Measurements from ENCODE around the gene NBAS. TPM values are rescaled to one million over a fixed set of nuclear protein-coding genes. Genes with fewer than 3 reads are reported as not detected.
"Not testable (repeated sequence)": the region's sequence is repeated elsewhere in the genome, so short reads cannot be mapped to it uniquely, and the experiment has no call there.

Gene NBAS
- total RNA-seq, 4 donors from 2014 or later: 22.8 to 32.0 (median 23.7) TPM

GRCh38 chr2:15445891-15446562 is 115.1 kb downstream of the NBAS start:
- intact Hi-C loops (cut with DNase I): no loop called here
- Histone ChIP-seq H3K4me1 (no peaks in the 10 kb centered on the region), H3K9me3 (no peaks in the 10 kb centered on the region), H3K27me3 (no peaks in the 10 kb centered on the region), H3K4me3 (no peak overlapping the region), H3K36me3 (peaks cover 0 to 15% (median 0%) of the 10 kb centered on the region in 3 donors), H3K27ac (no peak overlapping the region)
- TF ChIP-seq POLR2A (IDR thresholded peaks at IDR 0.05) (no peak), CTCF (IDR thresholded peaks at IDR 0.05) (no peak)
- no peak for DNase-seq
- WGBS, 2 donors: 87 to 97% methylated on average over 2 of the region's 2 CpGs

- H3K4me3 ChIP-seq; intact Hi-C loops (cut with DNase I); H3K27ac ChIP-seq; DNase-seq; H3K4me1 ChIP-seq; H3K9me3 ChIP-seq; H3K27me3 ChIP-seq; H3K36me3 ChIP-seq: not testable (repeated sequence)
- WGBS, 2 donors: 86 to 96% methylated on average over 8 to 17 of the region's 22 CpGs
These were observed 121.2 kb downstream of the NBAS start for GRCh38 chr2:15439768-15440524.

- intact Hi-C loops (cut with DNase I); DNase-seq: not testable (repeated sequence)
These were observed 121.8 kb downstream of the NBAS start for GRCh38 chr2:15439366-15439765.

GRCh38 chr2:15436195-15436594 is 124.9 kb downstream of the NBAS start:
- H3K27me3 ChIP-seq: no peaks in the 10 kb centered on the region
- WGBS, 2 donors: 93 to 94% methylated on average over 2 of the region's 2 CpGs
- H3K4me3 ChIP-seq: no peak overlapping the region
- H3K9me3 ChIP-seq: no peaks in the 10 kb centered on the region
- intact Hi-C loops (cut with DNase I): no loop called here
- H3K36me3 ChIP-seq: peaks cover 0 to 7% (median 0%) of the 10 kb centered on the region in 3 donors
- TF ChIP-seq CTCF (IDR thresholded peaks at IDR 0.05) (no peak), POLR2A (IDR thresholded peaks at IDR 0.05) (no peak)
- H3K27ac ChIP-seq: no peak overlapping the region
- no peak for DNase-seq
- no peaks in the 10 kb centered on the region for H3K4me1 ChIP-seq

More at GRCh38 chr2:15439366-15439765, 121.8 kb downstream of the NBAS start:
- H3K36me3 ChIP-seq, H3K9me3 ChIP-seq, H3K4me1 ChIP-seq, H3K27ac ChIP-seq, H3K27me3 ChIP-seq, H3K4me3 ChIP-seq: not testable (repeated sequence)
- 94 to 96% methylated on average over 9 to 10 of the region's 10 CpGs for WGBS, 2 donors

GRCh38 chr2:15435474-15435873 is 125.7 kb downstream of the NBAS start:
- no peaks in the 10 kb centered on the region for H3K9me3 ChIP-seq
- no peak for DNase-seq
- TF ChIP-seq POLR2A (IDR thresholded peaks at IDR 0.05) (no peak), CTCF (IDR thresholded peaks at IDR 0.05) (no peak)
- H3K36me3 ChIP-seq: peaks cover 0 to 7% (median 0%) of the 10 kb centered on the region in 3 donors
- H3K27ac ChIP-seq: no peak overlapping the region
- H3K27me3 ChIP-seq: no peaks in the 10 kb centered on the region
- H3K4me3 ChIP-seq: no peak overlapping the region
- 73 to 86% methylated on average over 5 of the region's 5 CpGs for WGBS, 2 donors
- no peaks in the 10 kb centered on the region for H3K4me1 ChIP-seq
- intact Hi-C loops (cut with DNase I): no loop called here

GRCh38 chr2:15432642-15433256 is 128.4 kb downstream of the NBAS start:
- Histone ChIP-seq H3K27ac (no peak overlapping the region), H3K4me1 (no peaks in the 10 kb centered on the region), H3K4me3 (no peak overlapping the region), H3K9me3 (no peaks in the 10 kb centered on the region), H3K36me3 (peaks cover 0 to 7% (median 0%) of the 10 kb centered on the region in 3 donors), H3K27me3 (no peaks in the 10 kb centered on the region)
- no peak for DNase-seq
- TF ChIP-seq CTCF (IDR thresholded peaks at IDR 0.05): no peak
- TF ChIP-seq POLR2A (IDR thresholded peaks at IDR 0.05): no peak
- 88% methylated on average over 5 of the region's 5 CpGs for WGBS, 2 donors
- intact Hi-C loops (cut with DNase I): no loop called here

All from esophagus squamous epithelium (tissue), 5 donors.